Uterus (tissue), 4 donors: Measurements from ENCODE around the gene ITSN1. TPM values are rescaled to one million over a fixed set of nuclear protein-coding genes. Genes with fewer than 3 reads are reported as not detected.
A peak's percentile ranks its signal among the peaks of the same experiment; 100 is the strongest.

Source experiments
- DNase-seq, 2 donors: peaks; one replicate each; pipeline ENCODE4 v3.0.0-alpha.2; 2019 to 2020
- H3K27ac ChIP-seq, 2 donors: fragments of 200-600 bp; sonication (generic); 1 replicate in 1 of 2; 2 replicates in 1 of 2; pipeline ENCODE4 v1.5.1; 2016 to 2018
- H3K27me3 ChIP-seq, 2 donors: fragments of 200-600 bp; sonication (generic); one replicate each; pipeline ENCODE4 v1.5.1; 2018 to 2019; ENCODE audit warnings: control low read depth in 1 of 2
- H3K36me3 ChIP-seq, 2 donors: fragments of 200-600 bp; sonication (generic); one replicate each; pipeline ENCODE4 v1.5.1; 2019; ENCODE audit warnings: control low read depth in 1 of 2
- H3K4me1 ChIP-seq, 2 donors: fragments of 200-600 bp; sonication (generic); one replicate each; pipeline ENCODE4 v1.5.1; 2018 to 2019; ENCODE audit warnings: control low read depth in 1 of 2
- H3K4me3 ChIP-seq, 2 donors: fragments of 200-600 bp; sonication (generic); 1 replicate in 1 of 2; 2 replicates in 1 of 2; pipeline ENCODE4 v1.5.1; 2018 to 2019; ENCODE audit warnings: mild to moderate bottlenecking in 1 of 2
- H3K9me3 ChIP-seq, 2 donors: fragments of 200-600 bp; sonication (generic); one replicate each; pipeline ENCODE4 v1.5.1; 2019; ENCODE audit warnings: control low read depth in 1 of 2
- CTCF ChIP-seq, 4 experiments: fragments of 200-600 bp in 2 of 4; fragments of 450-650 bp in 2 of 4; sonication (generic) in 2 of 4; IDR thresholded peaks; one replicate each; pipeline ENCODE4 v1.5.1; 2016 to 2019; ENCODE audit warnings: antibody characterized with exemption in 4 of 4, mild to moderate bottlenecking in 2 of 4, moderate library complexity in 1 of 4
- POLR2A ChIP-seq, 2 donors: fragments of 450-650 bp; IDR thresholded peaks; one replicate each; pipeline ENCODE4 v1.6.1; 2016; ENCODE audit warnings: antibody characterized with exemption in 2 of 2, mild to moderate bottlenecking in 1 of 2, moderate library complexity in 1 of 2
- intact Hi-C: fragments of 100-400 bp; cut with DNase I; formaldehyde crosslinking; loops from one replicate; pipeline ENCODE4 v1.15.1; 2023; ENCODE audit warnings: low total_unique reads
- total RNA-seq, 4 donors: library from RNA; depleted of rRNA in 3 of 4; stranded (reverse); fragments of >200 nt in 3 of 4; gene quantifications; one replicate each; pipeline versions ENCODE4 v1.1.0 to v1.2.4, GENCODE V29; 2014 to 2023
- donor health status: DM: yes; HTN: yes; CAD: no.

Gene ITSN1
- total RNA-seq, 4 donors from 2014 or later = 21.8 to 77.4 (median 48.1) TPM

GRCh38 chr21:33685613-33686197 is 43.4 kb downstream of the ITSN1 start:
- TF ChIP-seq POLR2A (IDR thresholded peaks at IDR 0.05) (no peak), CTCF (IDR thresholded peaks at IDR 0.05) (no peak)
- Histone ChIP-seq H3K4me3 (no peak overlapping the region), H3K36me3 (no peaks in the 10 kb centered on the region), H3K9me3 (no peaks in the 10 kb centered on the region), H3K4me1 (peaks cover 4 to 26% of the 10 kb centered on the region in 2 donors), H3K27me3 (no peaks in the 10 kb centered on the region), H3K27ac (peak overlapping the region in 1 of 2 donors; percentile 70)
- intact Hi-C loops = no loop called here
- no peak for DNase-seq

GRCh38 chr21:33686386-33686785 is 44.1 kb downstream of the ITSN1 start:
- intact Hi-C loops = no loop called here
- H3K27ac ChIP-seq = no peak overlapping the region
- peaks cover 4 to 26% of the 10 kb centered on the region in 2 donors for H3K4me1 ChIP-seq
- no peak for DNase-seq
- H3K9me3 ChIP-seq = no peaks in the 10 kb centered on the region
- no peak overlapping the region for H3K4me3 ChIP-seq
- H3K36me3 ChIP-seq = no peaks in the 10 kb centered on the region
- H3K27me3 ChIP-seq = no peaks in the 10 kb centered on the region
- no peak for TF ChIP-seq POLR2A (IDR thresholded peaks at IDR 0.05)
- no peak for TF ChIP-seq CTCF (IDR thresholded peaks at IDR 0.05)

GRCh38 chr21:33687634-33688033 is 45.3 kb downstream of the ITSN1 start:
- Histone ChIP-seq H3K27me3 (no peaks in the 10 kb centered on the region), H3K4me1 (peaks cover 4 to 26% of the 10 kb centered on the region in 2 donors), H3K4me3 (no peak overlapping the region), H3K36me3 (no peaks in the 10 kb centered on the region), H3K9me3 (no peaks in the 10 kb centered on the region), H3K27ac (no peak overlapping the region)
- DNase-seq = no peak
- intact Hi-C loops = no loop called here
- TF ChIP-seq CTCF (IDR thresholded peaks at IDR 0.05) (no peak), POLR2A (IDR thresholded peaks at IDR 0.05) (no peak)

GRCh38 chr21:33688353-33688752 is 46.1 kb downstream of the ITSN1 start:
- Histone ChIP-seq H3K9me3 (no peaks in the 10 kb centered on the region), H3K4me1 (peaks cover 4 to 26% of the 10 kb centered on the region in 2 donors), H3K27ac (no peak overlapping the region), H3K36me3 (no peaks in the 10 kb centered on the region), H3K27me3 (no peaks in the 10 kb centered on the region), H3K4me3 (no peak overlapping the region)
- TF ChIP-seq CTCF (IDR thresholded peaks at IDR 0.05) (no peak), POLR2A (IDR thresholded peaks at IDR 0.05) (no peak)
- DNase-seq = no peak
- intact Hi-C loops = no loop called here

- H3K36me3 ChIP-seq = no peaks in the 10 kb centered on the region
Measured at GRCh38 chr21:33690874-33691273, 48.6 kb downstream of the ITSN1 start.

More at GRCh38 chr21:33690874-33691273, 48.6 kb downstream of the ITSN1 start:
- no peaks in the 10 kb centered on the region for H3K27me3 ChIP-seq
- H3K9me3 ChIP-seq = no peaks in the 10 kb centered on the region
- TF ChIP-seq POLR2A (IDR thresholded peaks at IDR 0.05) = no peak
- H3K4me3 ChIP-seq = no peak overlapping the region
- H3K27ac ChIP-seq = no peak overlapping the region
- no peak for DNase-seq
- H3K4me1 ChIP-seq = peaks cover 4 to 8% of the 10 kb centered on the region in 2 donors
- intact Hi-C loops = no loop called here
